Panc1 (cell line): ENCODE measurements around the gene MSGN1. TPM values are rescaled to one million over a fixed set of nuclear protein-coding genes. Genes with fewer than 3 reads are reported as not detected.

Experiments used
- ATAC-seq: fragments of 200-7000 bp; cut with Tn5 transposase; 2 replicates; pipeline ENCODE4 v1.9.1; 2020; ENCODE audit warnings: mild to moderate bottlenecking, moderate library complexity
- BruUV-seq: library from RNA; stranded (reverse); fragments of 400-500 nt; replicated peaks from 2 replicates; lab custom pipeline; 2021; lab: Mats Ljungman, UMichigan
- CTCF ChIA-PET: fragments of 300-600 bp; sonication (Branson Sonifier 250); formaldehyde crosslinking; loops from one replicate; lab custom pipeline; 2022; ENCODE audit warnings: antibody characterized with exemption; lab: Charles Lee
- POLR2A ChIA-PET: fragments of 300-600 bp; sonication (Branson Sonifier 250); formaldehyde crosslinking; loops from one replicate; lab custom pipeline; 2022; ENCODE audit warnings: antibody characterized with exemption; lab: Charles Lee
- DNase-seq: peaks from one replicate; pipeline ENCODE4 v3.0.0-alpha.2; 2010; ENCODE audit warnings: low read depth, low spot score
- H3K27ac ChIP-seq: 2 replicates; pipeline ENCODE4 v1.5.1; 2011; ENCODE audit warnings: mild to moderate bottlenecking, low read length, inconsistent platforms
- H3K27me3 ChIP-seq: fragments of 200-500 bp; sonication (Bioruptor generic); 2 replicates; pipeline ENCODE4 v1.6.0; 2014; ENCODE audit warnings: low read length, inconsistent platforms; ENCODE audit not compliant: control insufficient read depth, insufficient read depth
- H3K36me3 ChIP-seq: fragments of 200-500 bp; sonication (Bioruptor generic); 2 replicates; pipeline ENCODE4 v1.5.1; 2014; ENCODE audit warnings: inconsistent platforms, mild to moderate bottlenecking, low read length, moderate library complexity; ENCODE audit not compliant: control insufficient read depth, insufficient read depth
- H3K4me1 ChIP-seq: 2 replicates; pipeline ENCODE4 v1.5.1; 2011; ENCODE audit warnings: inconsistent platforms, mild to moderate bottlenecking, low read length, moderate library complexity; ENCODE audit not compliant: control insufficient read depth, insufficient read depth
- H3K4me3 ChIP-seq, 2 experiments: 2 replicates each; pipeline ENCODE4 v1.5.1; 2011 to 2012; ENCODE audit warnings: low read depth in 2 of 2, low read length in 2 of 2, mild to moderate bottlenecking in 2 of 2, inconsistent platforms in 1 of 2, moderate library complexity in 1 of 2
- H3K9me3 ChIP-seq: fragments of 200-500 bp; sonication (Bioruptor generic); 2 replicates; pipeline ENCODE4 v1.5.1; 2014; ENCODE audit warnings: low read depth, mild to moderate bottlenecking, inconsistent platforms, low read length, moderate library complexity; ENCODE audit not compliant: control insufficient read depth, insufficient read depth
- POLR2AphosphoS5 ChIP-seq: IDR thresholded peaks from 2 replicates; pipeline ENCODE4 v1.6.1; 2012; ENCODE audit warnings: mild to moderate bottlenecking, low read depth, low read length, moderate library complexity
- SIN3A ChIP-seq: IDR thresholded peaks from 2 replicates; pipeline ENCODE4 v1.6.1; 2012; ENCODE audit warnings: low read depth, mild to moderate bottlenecking, low read length, moderate library complexity, borderline replicate concordance; ENCODE audit not compliant: insufficient read depth
- TCF7L2 ChIP-seq: IDR thresholded peaks from 2 replicates; pipeline ENCODE4 v1.6.1; 2011; ENCODE audit warnings: mild to moderate bottlenecking, low read depth, low read length, inconsistent platforms
- in situ Hi-C: cut with HindIII; loops from 2 replicates; pipeline ENCODE4 v1.10.0; 2016; ENCODE audit warnings: low sequenced_read_pairs, low pct_unique_long_range_greater_than_20kb
- intact Hi-C: fragments of 100-400 bp; cut with micrococcal nuclease; formaldehyde crosslinking; loops from one replicate; pipeline ENCODE4 v1.10.0; 2022; ENCODE audit not compliant: unreplicated experiment
- total RNA-seq: library from RNA; stranded (reverse); gene quantifications from one replicate; pipeline ENCODE4 v1.2.1, GENCODE V29; 2021; ENCODE audit not compliant: unreplicated experiment
- TF ChIP-seq, protein P1 (sequence below): fragments of 450-650 bp; IDR thresholded peaks from 2 replicates; pipeline ENCODE4 v1.5.1; 2017; ENCODE audit warnings: mild to moderate bottlenecking
- TF ChIP-seq, protein P2 (sequence below), 2 experiments: IDR thresholded peaks; 2 replicates each; pipeline ENCODE4 v1.6.1; 2011 to 2012; ENCODE audit warnings: low read depth in 2 of 2, control low read depth in 1 of 2, low read length in 1 of 2, mild to moderate bottlenecking in 1 of 2, moderate library complexity in 1 of 2; ENCODE audit not compliant: insufficient read depth in 1 of 2

The MSGN1 gene
- total RNA-seq, 1 experiment from 2014 or later = not detected

DNA sequence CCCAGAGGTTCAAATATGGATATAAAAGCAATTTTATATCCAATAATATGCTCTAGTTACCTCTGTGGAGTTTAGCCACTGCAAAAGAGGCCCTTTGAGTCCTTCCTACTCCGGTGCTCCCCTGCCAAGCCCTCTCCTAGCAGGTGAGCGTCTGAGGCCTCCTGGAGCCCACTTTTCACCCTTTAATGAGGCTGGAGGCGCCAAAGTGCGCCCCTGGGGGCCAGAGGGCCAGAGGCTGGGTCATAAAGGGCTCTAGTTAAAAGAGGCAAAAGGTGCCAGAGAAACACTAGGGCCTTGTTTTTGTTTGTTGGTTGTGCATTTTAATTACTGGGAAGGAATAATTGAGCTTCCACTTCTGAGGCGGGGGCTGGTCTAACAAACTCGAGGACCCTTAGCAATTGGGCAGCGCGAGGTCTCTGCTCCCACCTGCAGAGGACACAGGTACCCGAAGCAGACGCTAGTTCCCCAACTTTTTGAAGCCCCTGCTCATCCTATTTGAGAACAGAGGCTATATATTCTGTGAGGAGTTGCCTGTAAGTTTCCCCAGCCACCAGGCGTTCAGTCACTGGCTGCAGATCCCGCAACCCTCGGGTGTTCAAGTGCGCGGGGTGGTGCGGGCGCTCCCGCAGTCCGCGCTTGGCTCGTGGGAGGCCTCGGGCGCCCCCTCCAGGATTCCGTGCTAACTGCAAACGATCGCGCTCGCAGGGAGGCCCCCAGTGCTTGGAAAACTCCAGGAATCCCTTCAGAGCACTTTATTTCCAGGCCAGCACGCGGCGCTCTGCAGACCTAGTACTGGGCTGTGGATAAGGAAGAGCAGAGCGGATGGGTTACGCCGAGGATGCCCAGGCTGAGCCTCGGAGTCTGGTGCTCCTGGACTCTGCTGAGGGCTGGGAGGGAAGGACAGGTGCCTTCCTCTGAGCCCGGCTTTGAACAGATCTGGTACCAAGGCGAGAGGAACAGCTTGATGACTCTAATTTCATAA lies 14.1 kb downstream of the MSGN1 start:
- H3K4me3 ChIP-seq = no peak overlapping the region; a peak in 1 of 4 replicates
- intact Hi-C loops = no loop called here
- H3K4me1 ChIP-seq = no peaks in the 10 kb centered on the region
- peaks cover 15% of the 10 kb centered on the region for H3K27me3 ChIP-seq
- ChIA-PET CTCF (no interaction called here), POLR2A (no interaction called here)
- no peaks in the 10 kb centered on the region for H3K9me3 ChIP-seq
- BruUV-seq = no TSS peak
- ATAC-seq = peak; percentile 82
- no peaks in the 10 kb centered on the region for H3K36me3 ChIP-seq
- DNase-seq = peak; percentile 18
- in situ Hi-C loops = no loop called here
- no peak overlapping the region for H3K27ac ChIP-seq
- TF ChIP-seq, protein P1, sequence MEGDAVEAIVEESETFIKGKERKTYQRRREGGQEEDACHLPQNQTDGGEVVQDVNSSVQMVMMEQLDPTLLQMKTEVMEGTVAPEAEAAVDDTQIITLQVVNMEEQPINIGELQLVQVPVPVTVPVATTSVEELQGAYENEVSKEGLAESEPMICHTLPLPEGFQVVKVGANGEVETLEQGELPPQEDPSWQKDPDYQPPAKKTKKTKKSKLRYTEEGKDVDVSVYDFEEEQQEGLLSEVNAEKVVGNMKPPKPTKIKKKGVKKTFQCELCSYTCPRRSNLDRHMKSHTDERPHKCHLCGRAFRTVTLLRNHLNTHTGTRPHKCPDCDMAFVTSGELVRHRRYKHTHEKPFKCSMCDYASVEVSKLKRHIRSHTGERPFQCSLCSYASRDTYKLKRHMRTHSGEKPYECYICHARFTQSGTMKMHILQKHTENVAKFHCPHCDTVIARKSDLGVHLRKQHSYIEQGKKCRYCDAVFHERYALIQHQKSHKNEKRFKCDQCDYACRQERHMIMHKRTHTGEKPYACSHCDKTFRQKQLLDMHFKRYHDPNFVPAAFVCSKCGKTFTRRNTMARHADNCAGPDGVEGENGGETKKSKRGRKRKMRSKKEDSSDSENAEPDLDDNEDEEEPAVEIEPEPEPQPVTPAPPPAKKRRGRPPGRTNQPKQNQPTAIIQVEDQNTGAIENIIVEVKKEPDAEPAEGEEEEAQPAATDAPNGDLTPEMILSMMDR = peak; percentile 93
- TF ChIP-seq SIN3A = no peak

DNA sequence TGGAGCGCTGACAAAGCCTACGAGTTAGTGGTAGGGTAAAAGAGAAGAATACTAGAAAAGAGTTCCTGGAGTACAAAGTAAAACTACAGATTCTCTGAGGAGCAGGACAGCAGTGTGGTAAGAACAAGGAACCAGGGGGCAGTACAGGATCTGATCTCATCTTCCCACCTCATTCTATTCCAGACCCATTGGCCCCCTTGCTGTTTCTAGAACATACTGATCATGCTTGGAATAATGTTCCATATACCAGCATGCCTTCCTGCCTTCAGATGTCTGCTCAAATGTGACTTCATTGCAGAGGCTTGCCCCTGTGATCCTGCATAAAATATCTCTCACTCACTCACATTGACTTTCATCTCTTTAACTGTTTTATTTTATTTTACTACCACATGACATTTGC lies 19.3 kb downstream of the MSGN1 start:
- CTCF ChIA-PET = no interaction called here
- no peaks in the 10 kb centered on the region for H3K4me1 ChIP-seq
- BruUV-seq = no TSS peak
- H3K9me3 ChIP-seq = no peaks in the 10 kb centered on the region
- intact Hi-C loops (no loop called here), in situ Hi-C loops (no loop called here)
- H3K36me3 ChIP-seq = no peaks in the 10 kb centered on the region
- ATAC-seq (no peak), DNase-seq (no peak)
- TF ChIP-seq, protein P1 = no peak
- TF ChIP-seq SIN3A = no peak
- no peak for TF ChIP-seq POLR2AphosphoS5
- no peak for TF ChIP-seq TCF7L2
- TF ChIP-seq, protein P2, sequence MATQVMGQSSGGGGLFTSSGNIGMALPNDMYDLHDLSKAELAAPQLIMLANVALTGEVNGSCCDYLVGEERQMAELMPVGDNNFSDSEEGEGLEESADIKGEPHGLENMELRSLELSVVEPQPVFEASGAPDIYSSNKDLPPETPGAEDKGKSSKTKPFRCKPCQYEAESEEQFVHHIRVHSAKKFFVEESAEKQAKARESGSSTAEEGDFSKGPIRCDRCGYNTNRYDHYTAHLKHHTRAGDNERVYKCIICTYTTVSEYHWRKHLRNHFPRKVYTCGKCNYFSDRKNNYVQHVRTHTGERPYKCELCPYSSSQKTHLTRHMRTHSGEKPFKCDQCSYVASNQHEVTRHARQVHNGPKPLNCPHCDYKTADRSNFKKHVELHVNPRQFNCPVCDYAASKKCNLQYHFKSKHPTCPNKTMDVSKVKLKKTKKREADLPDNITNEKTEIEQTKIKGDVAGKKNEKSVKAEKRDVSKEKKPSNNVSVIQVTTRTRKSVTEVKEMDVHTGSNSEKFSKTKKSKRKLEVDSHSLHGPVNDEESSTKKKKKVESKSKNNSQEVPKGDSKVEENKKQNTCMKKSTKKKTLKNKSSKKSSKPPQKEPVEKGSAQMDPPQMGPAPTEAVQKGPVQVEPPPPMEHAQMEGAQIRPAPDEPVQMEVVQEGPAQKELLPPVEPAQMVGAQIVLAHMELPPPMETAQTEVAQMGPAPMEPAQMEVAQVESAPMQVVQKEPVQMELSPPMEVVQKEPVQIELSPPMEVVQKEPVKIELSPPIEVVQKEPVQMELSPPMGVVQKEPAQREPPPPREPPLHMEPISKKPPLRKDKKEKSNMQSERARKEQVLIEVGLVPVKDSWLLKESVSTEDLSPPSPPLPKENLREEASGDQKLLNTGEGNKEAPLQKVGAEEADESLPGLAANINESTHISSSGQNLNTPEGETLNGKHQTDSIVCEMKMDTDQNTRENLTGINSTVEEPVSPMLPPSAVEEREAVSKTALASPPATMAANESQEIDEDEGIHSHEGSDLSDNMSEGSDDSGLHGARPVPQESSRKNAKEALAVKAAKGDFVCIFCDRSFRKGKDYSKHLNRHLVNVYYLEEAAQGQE (IDR thresholded peaks at IDR 0.05; ENCODE audit: insufficient read depth in 1 of 2, low read depth in 2 of 2, low read length in 1 of 2) = no peak
- H3K4me3 ChIP-seq = no peak overlapping the region
- no peak overlapping the region for H3K27ac ChIP-seq
- POLR2A ChIA-PET = no interaction called here
- peaks cover 15% of the 10 kb centered on the region for H3K27me3 ChIP-seq
